Fibroblast of the aortic adventitia (primary cell): ENCODE results near the gene AUTS2. TPM values are rescaled to one million over a fixed set of nuclear protein-coding genes. Genes with fewer than 3 reads are reported as not detected.

Source experiments
- DNase-seq: peaks from one replicate; pipeline ENCODE4 v3.0.0-alpha.2; 2010; ENCODE audit warnings: low read depth
- H3K4me3 ChIP-seq: 2 replicates; pipeline ENCODE4 v1.5.1; 2011; ENCODE audit warnings: low read depth, mild to moderate bottlenecking, control low read depth, low read length, moderate library complexity
- CTCF ChIP-seq: IDR thresholded peaks from 2 replicates; pipeline ENCODE4 v1.5.1; 2011; ENCODE audit warnings: mild to moderate bottlenecking, low read length, control low read depth, inconsistent platforms; ENCODE audit not compliant: insufficient read depth
- total RNA-seq: library from RNA; depleted of rRNA; stranded (reverse); fragments of >200 nt; gene quantifications from 2 replicates; pipeline ENCODE4 v1.2.3, GENCODE V29; 2012; ENCODE audit warnings: low replicate concordance

Gene AUTS2
- total RNA-seq, 1 donor, result 10.7 TPM

GRCh38 chr7:69989551-69989950 is 391.3 kb downstream of the AUTS2 start:
- no peak for TF ChIP-seq CTCF
- no peak for DNase-seq
- H3K4me3 ChIP-seq, result no peak overlapping the region

- H3K4me3 ChIP-seq, result no peak overlapping the region
- no peak for DNase-seq
- TF ChIP-seq CTCF, result no peak
These were observed 394.7 kb downstream of the AUTS2 start for GRCh38 chr7:69992938-69993337.

- TF ChIP-seq CTCF, result no peak
- no peak for DNase-seq
- no peak overlapping the region for H3K4me3 ChIP-seq
These were observed 395.9 kb downstream of the AUTS2 start for GRCh38 chr7:69994218-69994617.

- TF ChIP-seq CTCF, result no peak
- DNase-seq, result no peak
- H3K4me3 ChIP-seq, result no peak overlapping the region
These were observed 396.7 kb downstream of the AUTS2 start for GRCh38 chr7:69994886-69995542.

GRCh38 chr7:69996121-69996520 is 397.8 kb downstream of the AUTS2 start:
- no peak for TF ChIP-seq CTCF
- DNase-seq, result no peak
- H3K4me3 ChIP-seq, result no peak overlapping the region

GRCh38 chr7:70000737-70001348 is 402.6 kb downstream of the AUTS2 start:
- TF ChIP-seq CTCF, result no peak
- H3K4me3 ChIP-seq, result no peak overlapping the region
- no peak for DNase-seq
